WI38 (cell line): Measurements from ENCODE around the gene DEDD.

ENCODE experiments used
- H3K4me3 ChIP-seq: 2 replicates; pipeline ENCODE4 v1.5.1; 2011; ENCODE audit warnings: low read depth, mild to moderate bottlenecking, control low read depth, low read length
- CTCF ChIP-seq: IDR thresholded peaks from 2 replicates; pipeline ENCODE4 v1.5.1; 2012; ENCODE audit warnings: low read depth, mild to moderate bottlenecking, control low read depth, low read length

Gene DEDD

GRCh38 chr1:161176468-161177111 lies 44.1 kb upstream of the DEDD start:
- H3K4me3 ChIP-seq: peak overlapping the region; percentile 88
- TF ChIP-seq CTCF: no peak

- peak overlapping the region; percentile 88; the same call in 1 of the 2 replicates for H3K4me3 ChIP-seq
- no peak for TF ChIP-seq CTCF
Measured at GRCh38 chr1:161175771-161176453, 43.4 kb upstream of the DEDD start.

- TF ChIP-seq CTCF: no peak
- no peak overlapping the region for H3K4me3 ChIP-seq
Measured at GRCh38 chr1:161174911-161175310, 42.4 kb upstream of the DEDD start.

GRCh38 chr1:161173711-161174110 lies 41.2 kb upstream of the DEDD start:
- H3K4me3 ChIP-seq: no peak overlapping the region
- TF ChIP-seq CTCF: no peak

- no peak for TF ChIP-seq CTCF
- H3K4me3 ChIP-seq: no peak overlapping the region
Measured at GRCh38 chr1:161172776-161173376, 40.4 kb upstream of the DEDD start.

- no peak overlapping the region for H3K4me3 ChIP-seq
- no peak for TF ChIP-seq CTCF
Measured at GRCh38 chr1:161172349-161172748, 39.9 kb upstream of the DEDD start.

GRCh38 chr1:161171696-161172095 lies 39.2 kb upstream of the DEDD start:
- TF ChIP-seq CTCF: no peak

More at GRCh38 chr1:161171696-161172095, 39.2 kb upstream of the DEDD start:
- no peak overlapping the region for H3K4me3 ChIP-seq
